HFFc6 (cell line): ENCODE measurements around the gene ADAM22. TPM values are rescaled to one million over a fixed set of nuclear protein-coding genes. Genes with fewer than 3 reads are reported as not detected.

Source experiments
- DNase-seq: peaks from one replicate; pipeline ENCODE4 v3.0.0-alpha.2; 2018
- H3K27ac Mint-ChIP-seq: 2 replicates; pipeline ENCODE4 v1.8.0; 2020; ENCODE audit warnings: mild to moderate bottlenecking, mixed read lengths
- H3K27me3 Mint-ChIP-seq: 2 replicates; pipeline ENCODE4 v1.8.0; 2021; ENCODE audit warnings: mild to moderate bottlenecking, moderate library complexity, mixed read lengths; ENCODE audit not compliant: insufficient read depth
- H3K36me3 Mint-ChIP-seq: 2 replicates; pipeline ENCODE4 v1.8.0; 2021; ENCODE audit warnings: low read depth, mixed read lengths
- H3K4me1 Mint-ChIP-seq: 2 replicates; pipeline ENCODE4 v1.8.0; 2020; ENCODE audit warnings: low read depth, mixed read lengths
- H3K4me3 Mint-ChIP-seq: 2 replicates; pipeline ENCODE4 v1.8.0; 2020; ENCODE audit warnings: mild to moderate bottlenecking, moderate library complexity, mixed read lengths
- H3K9me3 Mint-ChIP-seq: 2 replicates; pipeline ENCODE4 v1.8.0; 2020; ENCODE audit warnings: mild to moderate bottlenecking, mixed read lengths
- total RNA-seq, 6 experiments: library from RNA; stranded (reverse); fragmentation: NEBNext Ultra II Directional; extraction: Animal tissue kit (Norgen Biotek cat#: 25700); gene quantifications; 2 replicates in 1 of 6; 3 replicates in 5 of 6; pipeline ENCODE4 v1.2.3, GENCODE V29; 2021
- TF ChIP-seq, protein P1 (sequence below): fragments of 200-600 bp; sonication (generic); IDR thresholded peaks from 2 replicates; pipeline ENCODE4 v1.5.0; 2021; ENCODE audit warnings: antibody characterized with exemption, mild to moderate bottlenecking

Gene ADAM22
- total RNA-seq, 6 experiments from 2014 or later = 0.05 to 0.24 (median 0.12) TPM; not detected in 1

- peaks cover 17% of the 10 kb centered on the region for H3K9me3 Mint-ChIP-seq
- TF ChIP-seq, protein P1, sequence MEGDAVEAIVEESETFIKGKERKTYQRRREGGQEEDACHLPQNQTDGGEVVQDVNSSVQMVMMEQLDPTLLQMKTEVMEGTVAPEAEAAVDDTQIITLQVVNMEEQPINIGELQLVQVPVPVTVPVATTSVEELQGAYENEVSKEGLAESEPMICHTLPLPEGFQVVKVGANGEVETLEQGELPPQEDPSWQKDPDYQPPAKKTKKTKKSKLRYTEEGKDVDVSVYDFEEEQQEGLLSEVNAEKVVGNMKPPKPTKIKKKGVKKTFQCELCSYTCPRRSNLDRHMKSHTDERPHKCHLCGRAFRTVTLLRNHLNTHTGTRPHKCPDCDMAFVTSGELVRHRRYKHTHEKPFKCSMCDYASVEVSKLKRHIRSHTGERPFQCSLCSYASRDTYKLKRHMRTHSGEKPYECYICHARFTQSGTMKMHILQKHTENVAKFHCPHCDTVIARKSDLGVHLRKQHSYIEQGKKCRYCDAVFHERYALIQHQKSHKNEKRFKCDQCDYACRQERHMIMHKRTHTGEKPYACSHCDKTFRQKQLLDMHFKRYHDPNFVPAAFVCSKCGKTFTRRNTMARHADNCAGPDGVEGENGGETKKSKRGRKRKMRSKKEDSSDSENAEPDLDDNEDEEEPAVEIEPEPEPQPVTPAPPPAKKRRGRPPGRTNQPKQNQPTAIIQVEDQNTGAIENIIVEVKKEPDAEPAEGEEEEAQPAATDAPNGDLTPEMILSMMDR = no peak
- DNase-seq = no peak
- H3K4me1 Mint-ChIP-seq = no peaks in the 10 kb centered on the region
- no peaks in the 10 kb centered on the region for H3K36me3 Mint-ChIP-seq
- H3K27ac Mint-ChIP-seq = no peak overlapping the region
- H3K4me3 Mint-ChIP-seq = no peak overlapping the region
- H3K27me3 Mint-ChIP-seq = no peaks in the 10 kb centered on the region; the same call in 1 of the 2 replicates
Measured at GRCh38 chr7:88042803-88043202, 108.8 kb downstream of the ADAM22 start.

- H3K27ac Mint-ChIP-seq = no peak overlapping the region
- no peaks in the 10 kb centered on the region for H3K36me3 Mint-ChIP-seq
- TF ChIP-seq, protein P1 = no peak
- no peak overlapping the region for H3K4me3 Mint-ChIP-seq
- DNase-seq = no peak
- H3K27me3 Mint-ChIP-seq = no peaks in the 10 kb centered on the region; the same call in 1 of the 2 replicates
- H3K4me1 Mint-ChIP-seq = no peaks in the 10 kb centered on the region
- peaks cover 12% of the 10 kb centered on the region for H3K9me3 Mint-ChIP-seq
Measured at GRCh38 chr7:88044069-88044468, 110.0 kb downstream of the ADAM22 start.

DNA sequence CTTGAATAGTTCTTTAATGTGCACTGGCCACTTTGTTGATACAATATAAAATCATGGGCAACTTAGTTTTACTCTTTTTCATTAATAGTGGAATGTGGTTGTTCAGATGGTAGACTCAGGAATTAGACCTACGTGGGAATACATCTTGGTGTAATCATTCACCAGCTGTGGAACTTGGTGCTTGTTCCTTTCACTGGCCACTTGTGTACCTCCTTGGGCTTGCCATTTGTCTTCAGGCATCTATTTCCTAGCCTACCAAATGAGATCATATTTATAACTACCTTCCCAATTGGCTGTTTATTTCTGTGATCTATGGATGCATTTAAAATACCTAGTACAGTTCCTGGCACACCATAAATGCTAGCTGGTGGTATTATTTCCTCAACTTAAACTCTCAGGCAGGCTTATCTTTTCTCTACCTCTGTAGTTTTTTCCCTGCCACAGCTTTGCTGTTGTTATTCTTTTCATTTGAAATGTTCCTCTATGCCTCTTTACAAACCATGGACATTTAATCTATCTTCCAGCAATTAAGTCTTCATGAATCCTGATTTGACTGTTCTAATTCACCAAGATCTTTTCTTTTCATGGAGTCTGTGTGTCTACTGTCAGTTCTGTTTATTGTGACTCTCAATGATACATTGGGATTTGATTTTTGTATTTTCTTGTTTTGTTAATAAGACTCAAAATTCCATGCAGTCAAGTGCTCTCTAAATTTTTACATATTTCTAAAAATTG is 113.0 kb downstream of the ADAM22 start:
- no peak overlapping the region for H3K27ac Mint-ChIP-seq

DNA sequence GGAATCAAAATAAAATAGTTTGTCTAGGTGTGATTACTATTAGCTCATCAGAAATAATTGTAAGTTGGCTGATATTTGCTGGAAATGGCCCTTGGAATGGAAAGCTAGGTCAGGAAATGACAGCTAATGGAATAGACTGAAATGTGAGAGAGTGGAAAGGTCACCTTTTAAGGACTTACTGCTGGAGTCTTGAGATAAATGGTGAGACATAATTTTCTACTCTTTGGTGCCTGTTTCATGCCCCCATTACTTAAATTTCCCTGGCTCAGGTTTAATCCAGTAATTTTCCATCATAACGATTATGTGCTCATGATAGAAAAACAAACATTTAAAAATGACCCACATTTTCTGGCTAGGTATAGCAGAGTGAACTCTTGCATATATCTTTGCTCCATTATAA is 123.6 kb downstream of the ADAM22 start:
- no peaks in the 10 kb centered on the region for H3K36me3 Mint-ChIP-seq
- TF ChIP-seq, protein P1 = no peak
- H3K27ac Mint-ChIP-seq = no peak overlapping the region
- no peaks in the 10 kb centered on the region; the same call in 1 of the 2 replicates for H3K27me3 Mint-ChIP-seq
- H3K4me1 Mint-ChIP-seq = no peaks in the 10 kb centered on the region
- peaks cover 11% of the 10 kb centered on the region for H3K9me3 Mint-ChIP-seq
- no peak overlapping the region for H3K4me3 Mint-ChIP-seq
- no peak for DNase-seq

More for the DNA sequence above, 113.0 kb downstream of the ADAM22 start:
- Mint-ChIP-seq H3K27me3 (no peaks in the 10 kb centered on the region; the same call in 1 of the 2 replicates), H3K4me1 (no peaks in the 10 kb centered on the region), H3K4me3 (no peak overlapping the region), H3K9me3 (peaks cover 11% of the 10 kb centered on the region), H3K36me3 (no peaks in the 10 kb centered on the region)
- TF ChIP-seq, protein P1 = no peak
- DNase-seq = no peak

GRCh38 chr7:88062238-88062637 is 128.2 kb downstream of the ADAM22 start:
- Mint-ChIP-seq H3K9me3 (peaks cover 13% of the 10 kb centered on the region), H3K27ac (no peak overlapping the region), H3K27me3 (no peaks in the 10 kb centered on the region), H3K4me3 (no peak overlapping the region), H3K4me1 (no peaks in the 10 kb centered on the region), H3K36me3 (no peaks in the 10 kb centered on the region)
- no peak for DNase-seq
- TF ChIP-seq, protein P1 = no peak
